ENCODE data around the gene ATF3.

The ATF3 gene

GRCh38 chr1:212585210-212585609 lies 23.4 kb upstream of the ATF3 start:
- H3K4me3 ChIP-seq (ENCODE audit: low read depth, low read length), result no peak overlapping the region
- DNase-seq (ENCODE audit: low read depth, low spot score), result no peak
- in situ Hi-C loops (cut with HindIII; ENCODE audit: low sequenced_read_pairs), result no loop called here
- no peak for TF ChIP-seq CTCF (IDR thresholded peaks at IDR 0.05; ENCODE audit: low read depth, low read length)

- DNase-seq (ENCODE audit: low read depth, low spot score), result no peak
- no peak overlapping the region for H3K4me3 ChIP-seq (ENCODE audit: low read depth, low read length)
- in situ Hi-C loops (cut with HindIII; ENCODE audit: low sequenced_read_pairs), result no loop called here
- TF ChIP-seq CTCF (IDR thresholded peaks at IDR 0.05; ENCODE audit: low read depth, low read length), result no peak
Observed at GRCh38 chr1:212586206-212587015, 22.1 kb upstream of the ATF3 start.

GRCh38 chr1:212587016-212587887 lies 21.3 kb upstream of the ATF3 start:
- DNase-seq (ENCODE audit: low read depth, low spot score), result no peak
- in situ Hi-C loops (cut with HindIII; ENCODE audit: low sequenced_read_pairs), result no loop called here
- no peak overlapping the region for H3K4me3 ChIP-seq (ENCODE audit: low read depth, low read length)
- no peak for TF ChIP-seq CTCF (IDR thresholded peaks at IDR 0.05; ENCODE audit: low read depth, low read length)

- no peak for TF ChIP-seq CTCF (IDR thresholded peaks at IDR 0.05; ENCODE audit: low read depth, low read length)
- in situ Hi-C loops (cut with HindIII; ENCODE audit: low sequenced_read_pairs), result no loop called here
- DNase-seq (ENCODE audit: low read depth, low spot score), result no peak
- no peak overlapping the region for H3K4me3 ChIP-seq (ENCODE audit: low read depth, low read length)
Observed at GRCh38 chr1:212587888-212588510, 20.6 kb upstream of the ATF3 start.

- in situ Hi-C loops (cut with HindIII; ENCODE audit: low sequenced_read_pairs), result no loop called here
- DNase-seq (ENCODE audit: low read depth, low spot score), result no peak
- no peak overlapping the region for H3K4me3 ChIP-seq (ENCODE audit: low read depth, low read length)
- TF ChIP-seq CTCF (IDR thresholded peaks at IDR 0.05; ENCODE audit: low read depth, low read length), result no peak
Observed at GRCh38 chr1:212589446-212589845, 19.1 kb upstream of the ATF3 start.

GRCh38 chr1:212591922-212592321 lies 16.6 kb upstream of the ATF3 start:
- DNase-seq (ENCODE audit: low read depth, low spot score), result no peak
- no peak for TF ChIP-seq CTCF (IDR thresholded peaks at IDR 0.05; ENCODE audit: low read depth, low read length)
- in situ Hi-C loops (cut with HindIII; ENCODE audit: low sequenced_read_pairs), result no loop called here
- H3K4me3 ChIP-seq (ENCODE audit: low read depth, low read length), result no peak overlapping the region
